Subcutaneous adipose tissue (tissue), 4 donors: ENCODE results near the gene MOGAT3. TPM values are rescaled to one million over a fixed set of nuclear protein-coding genes. Genes with fewer than 3 reads are reported as not detected.

Source experiments
- total RNA-seq, 4 donors: library from RNA; depleted of rRNA; stranded (reverse); fragments of >200 nt; gene quantifications; one replicate each; pipeline ENCODE4 v1.1.0, GENCODE V29; 2016
- TF ChIP-seq, protein P1 (sequence below): fragments of 450-650 bp; IDR thresholded peaks from one replicate; pipeline ENCODE4 v1.5.1; 2016; ENCODE audit warnings: low read depth, mild to moderate bottlenecking, control low read depth, antibody characterized with exemption, moderate library complexity

MOGAT3 gene
- total RNA-seq, 4 donors from 2014 or later, result not detected

- TF ChIP-seq, protein P1, sequence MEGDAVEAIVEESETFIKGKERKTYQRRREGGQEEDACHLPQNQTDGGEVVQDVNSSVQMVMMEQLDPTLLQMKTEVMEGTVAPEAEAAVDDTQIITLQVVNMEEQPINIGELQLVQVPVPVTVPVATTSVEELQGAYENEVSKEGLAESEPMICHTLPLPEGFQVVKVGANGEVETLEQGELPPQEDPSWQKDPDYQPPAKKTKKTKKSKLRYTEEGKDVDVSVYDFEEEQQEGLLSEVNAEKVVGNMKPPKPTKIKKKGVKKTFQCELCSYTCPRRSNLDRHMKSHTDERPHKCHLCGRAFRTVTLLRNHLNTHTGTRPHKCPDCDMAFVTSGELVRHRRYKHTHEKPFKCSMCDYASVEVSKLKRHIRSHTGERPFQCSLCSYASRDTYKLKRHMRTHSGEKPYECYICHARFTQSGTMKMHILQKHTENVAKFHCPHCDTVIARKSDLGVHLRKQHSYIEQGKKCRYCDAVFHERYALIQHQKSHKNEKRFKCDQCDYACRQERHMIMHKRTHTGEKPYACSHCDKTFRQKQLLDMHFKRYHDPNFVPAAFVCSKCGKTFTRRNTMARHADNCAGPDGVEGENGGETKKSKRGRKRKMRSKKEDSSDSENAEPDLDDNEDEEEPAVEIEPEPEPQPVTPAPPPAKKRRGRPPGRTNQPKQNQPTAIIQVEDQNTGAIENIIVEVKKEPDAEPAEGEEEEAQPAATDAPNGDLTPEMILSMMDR, result no peak
Measured at GRCh38 chr7:101210143-101210542, 9.3 kb upstream of the MOGAT3 start.

DNA sequence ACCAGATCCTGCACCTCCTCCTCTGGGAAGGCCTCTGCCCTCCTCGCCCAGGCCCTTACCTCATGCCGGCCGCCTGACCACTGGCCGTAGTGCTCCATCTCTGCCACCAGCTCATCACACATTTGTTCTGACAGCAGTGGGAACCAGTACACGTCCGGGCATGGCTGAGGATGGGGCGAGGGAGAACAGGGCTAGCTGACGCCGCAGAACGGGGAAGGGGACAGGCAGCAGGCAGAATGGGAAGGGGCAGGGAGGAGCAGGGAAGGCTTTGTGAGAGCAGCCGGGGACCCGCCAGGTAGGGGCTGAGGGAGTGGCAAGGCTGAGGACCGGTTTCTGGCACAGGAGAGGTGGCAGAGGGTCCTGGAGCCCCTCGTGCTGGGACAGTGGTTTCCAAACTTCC is 8.0 kb upstream of the MOGAT3 start:
- TF ChIP-seq, protein P1, result no peak

- TF ChIP-seq, protein P1, result no peak
Measured at GRCh38 chr7:101207459-101207858, 6.6 kb upstream of the MOGAT3 start.

DNA sequence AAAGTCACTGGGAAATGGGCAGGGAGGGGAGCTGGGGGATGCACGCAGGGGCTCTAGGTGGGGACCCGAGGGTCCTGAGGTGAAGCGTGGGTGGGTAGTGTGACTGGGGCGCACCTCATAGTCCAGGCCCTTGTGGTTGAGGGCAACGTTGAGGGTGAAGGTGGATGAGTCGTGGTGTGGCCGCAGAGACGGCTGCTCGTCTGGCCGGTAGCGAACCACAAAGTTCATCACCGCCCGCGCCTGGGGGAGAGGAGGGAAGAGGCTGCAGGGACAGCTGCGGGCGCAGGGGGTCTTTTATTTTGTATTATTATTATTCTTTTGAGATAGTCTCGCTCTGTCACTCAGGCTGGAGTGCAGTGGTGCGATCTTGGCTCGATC is 5.8 kb upstream of the MOGAT3 start:
- TF ChIP-seq, protein P1, result no peak

DNA sequence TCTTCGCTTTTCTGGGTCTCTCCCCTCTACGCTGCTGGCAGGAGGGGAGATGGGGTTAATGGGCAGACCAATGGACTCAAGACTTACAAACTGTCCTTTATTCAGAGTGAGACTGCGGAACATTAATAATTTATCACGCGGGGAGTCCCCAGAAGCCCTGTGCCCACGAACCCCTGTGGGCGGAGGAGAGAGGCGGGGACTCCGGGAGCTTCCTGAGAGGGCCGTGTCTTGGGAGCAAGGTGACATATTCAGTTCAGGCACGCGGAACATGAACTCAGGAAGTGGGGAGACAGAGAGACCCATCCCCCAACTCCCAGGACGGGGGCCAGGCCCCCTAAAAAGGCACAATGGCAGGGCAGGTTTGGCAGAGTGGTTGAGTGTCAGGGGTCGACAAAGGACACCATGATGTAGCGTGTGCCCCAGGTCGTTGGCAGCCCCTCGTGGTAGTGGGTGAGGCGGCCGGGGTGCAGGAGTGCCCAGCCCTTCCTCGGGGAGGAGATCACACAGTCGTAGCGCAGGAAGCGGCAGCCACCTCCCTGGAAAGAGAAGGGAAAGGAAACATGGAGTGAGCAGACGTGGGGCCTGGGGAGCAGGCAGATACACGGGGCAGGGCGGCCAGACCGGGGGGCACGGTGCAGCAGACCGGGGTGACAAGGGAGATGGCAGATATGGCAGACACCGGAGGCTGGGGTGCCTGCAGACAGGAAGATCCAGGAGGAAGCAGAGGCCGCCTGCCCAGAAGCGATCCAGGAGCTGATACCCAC is 5.2 kb upstream of the MOGAT3 start:
- TF ChIP-seq, protein P1, result no peak

- TF ChIP-seq, protein P1, result no peak
Measured at GRCh38 chr7:101202603-101202918, 1.7 kb upstream of the MOGAT3 start.

- TF ChIP-seq, protein P1, result no peak
Measured at GRCh38 chr7:101201695-101202602, 1.1 kb upstream of the MOGAT3 start.
